Hepatocyte (in vitro differentiated cells): Measurements from ENCODE around the gene AQR. TPM values are rescaled to one million over a fixed set of nuclear protein-coding genes. Genes with fewer than 3 reads are reported as not detected.

Source experiments
- DNase-seq: peaks from one replicate; pipeline ENCODE4 v3.0.0-alpha.2; 2016; ENCODE audit warnings: low spot score
- H2AFZ ChIP-seq: fragments of 200-600 bp; sonication (generic); 2 replicates; pipeline ENCODE4 v1.6.0; 2016; ENCODE audit warnings: antibody characterized with exemption, mild to moderate bottlenecking
- H3K27ac ChIP-seq: fragments of 200-600 bp; sonication (generic); 2 replicates; pipeline ENCODE4 v1.5.1; 2016; ENCODE audit warnings: mild to moderate bottlenecking
- H3K27me3 ChIP-seq: fragments of 200-600 bp; sonication (generic); 2 replicates; pipeline ENCODE4 v1.6.1; 2016
- H3K36me3 ChIP-seq: fragments of 200-600 bp; sonication (generic); replicated peaks from 2 replicates; pipeline ENCODE4 v1.5.1; 2016; ENCODE audit warnings: low read depth; ENCODE audit not compliant: insufficient read depth
- H3K4me1 ChIP-seq: fragments of 200-600 bp; sonication (generic); 2 replicates; pipeline ENCODE4 v1.5.1; 2016; ENCODE audit warnings: mild to moderate bottlenecking, moderate library complexity; ENCODE audit not compliant: insufficient read depth
- H3K4me2 ChIP-seq: fragments of 200-600 bp; sonication (generic); 2 replicates; pipeline ENCODE4 v1.6.0; 2016
- H3K4me3 ChIP-seq: fragments of 200-600 bp; sonication (generic); 2 replicates; pipeline ENCODE4 v1.5.1; 2016; ENCODE audit warnings: mild to moderate bottlenecking
- H3K79me2 ChIP-seq: fragments of 200-600 bp; sonication (generic); 2 replicates; pipeline ENCODE4 v1.6.0; 2017; ENCODE audit warnings: mild to moderate bottlenecking
- H3K9me2 ChIP-seq: fragments of 200-600 bp; sonication (generic); replicated peaks from 2 replicates; pipeline ENCODE4 v1.6.0; 2017; ENCODE audit warnings: mild to moderate bottlenecking; ENCODE audit not compliant: insufficient read depth
- H3K9me3 ChIP-seq: fragments of 200-600 bp; sonication (generic); 2 replicates; pipeline ENCODE4 v1.5.1; 2016; ENCODE audit warnings: low read depth, mild to moderate bottlenecking
- H4K20me1 ChIP-seq: fragments of 200-600 bp; sonication (generic); 2 replicates; pipeline ENCODE4 v1.6.0; 2016; ENCODE audit warnings: mild to moderate bottlenecking; ENCODE audit not compliant: insufficient read depth, poor library complexity, severe bottlenecking
- CTCF ChIP-seq: fragments of 200-600 bp; sonication (generic); IDR thresholded peaks from 2 replicates; pipeline ENCODE4 v1.5.1; 2016; ENCODE audit warnings: antibody characterized with exemption, mild to moderate bottlenecking; ENCODE audit not compliant: poor library complexity
- EZH2 ChIP-seq: fragments of 200-600 bp; sonication (generic); IDR thresholded peaks from 2 replicates; pipeline ENCODE4 v1.6.1; 2016; ENCODE audit warnings: antibody characterized with exemption, mild to moderate bottlenecking, borderline replicate concordance
- EZH2phosphoT487 ChIP-seq: fragments of 200-600 bp; sonication (generic); IDR thresholded peaks from one replicate; pipeline ENCODE4 v1.6.1; 2018; ENCODE audit warnings: antibody characterized with exemption, mild to moderate bottlenecking, low read depth, moderate library complexity; ENCODE audit not compliant: unreplicated experiment, severe bottlenecking
- WGBS: methylation state at CpG from one replicate; pipeline ENCODE4 v1.1.6; 2016; ENCODE audit warnings: low lambda C conversion rate; ENCODE audit errors: missing lambda C conversion rate; 5-methylcytosine and 5-hydroxymethylcytosine counted together
- polyA plus RNA-seq: library from polyadenylated mRNA; unstranded; fragments of >200 nt; fragmentation: Nextera tagmentation; extraction: Ambion mirVana; gene quantifications from 2 replicates; pipeline ENCODE4 v1.2.1, GENCODE V29; 2016
- total RNA-seq: library from RNA; depleted of rRNA; stranded (reverse); fragments of >200 nt; gene quantifications from 2 replicates; pipeline ENCODE4 v1.2.3, GENCODE V29; 2014

Gene AQR
- total and polyA plus RNA-seq, 2 experiments from 2014 or later, result 15.3 to 39.8 TPM

DNA sequence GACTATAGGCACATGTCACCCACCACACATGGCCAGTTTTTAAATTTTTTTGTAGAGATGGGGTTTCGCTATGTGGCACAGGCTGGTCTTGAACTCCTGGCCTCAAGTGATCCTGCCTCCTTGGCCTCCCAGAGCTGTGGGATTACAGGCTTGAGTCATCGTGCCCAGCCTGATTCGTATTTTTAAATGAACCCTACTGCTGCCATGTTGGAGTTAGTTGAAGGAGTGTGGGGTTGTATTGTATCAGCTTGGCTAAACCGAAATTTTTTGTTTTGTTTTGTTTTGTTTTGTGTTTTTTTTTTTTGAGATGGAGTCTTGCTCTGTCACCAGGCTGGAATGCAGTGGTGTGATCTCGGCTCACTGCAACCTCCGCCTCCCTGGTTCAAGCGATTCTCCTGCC is 30.4 kb upstream of the AQR start:
- DNase-seq, result no peak
- WGBS, result 92% methylated on average over 7 of the region's 7 CpGs
- TF ChIP-seq EZH2phosphoT487, result no peak
- TF ChIP-seq CTCF, result no peak
- TF ChIP-seq EZH2, result no peak

GRCh38 chr15:34994925-34995324 is 25.4 kb upstream of the AQR start:
- Histone ChIP-seq H3K27ac (no peak overlapping the region), H3K79me2 (no peaks in the 10 kb centered on the region), H2AFZ (no peak overlapping the region), H3K4me3 (no peak overlapping the region), H3K36me3 (no peaks in the 10 kb centered on the region), H3K9me2 (no peaks in the 10 kb centered on the region), H3K4me1 (no peaks in the 10 kb centered on the region), H3K9me3 (no peaks in the 10 kb centered on the region), H4K20me1 (no peaks in the 10 kb centered on the region), H3K4me2 (no peak overlapping the region), H3K27me3 (no peaks in the 10 kb centered on the region)
- DNase-seq, result no peak
- WGBS, result 71% methylated on average over 1 of the region's 1 CpG
- TF ChIP-seq EZH2, result no peak
- no peak for TF ChIP-seq EZH2phosphoT487
- TF ChIP-seq CTCF, result no peak

More for the DNA sequence above, 30.4 kb upstream of the AQR start:
- Histone ChIP-seq H2AFZ (no peak overlapping the region), H3K79me2 (no peaks in the 10 kb centered on the region), H4K20me1 (no peaks in the 10 kb centered on the region), H3K9me2 (no peaks in the 10 kb centered on the region), H3K4me2 (no peak overlapping the region), H3K4me1 (no peaks in the 10 kb centered on the region), H3K27ac (no peak overlapping the region), H3K9me3 (no peaks in the 10 kb centered on the region), H3K36me3 (no peaks in the 10 kb centered on the region), H3K27me3 (no peaks in the 10 kb centered on the region), H3K4me3 (no peak overlapping the region)

DNA sequence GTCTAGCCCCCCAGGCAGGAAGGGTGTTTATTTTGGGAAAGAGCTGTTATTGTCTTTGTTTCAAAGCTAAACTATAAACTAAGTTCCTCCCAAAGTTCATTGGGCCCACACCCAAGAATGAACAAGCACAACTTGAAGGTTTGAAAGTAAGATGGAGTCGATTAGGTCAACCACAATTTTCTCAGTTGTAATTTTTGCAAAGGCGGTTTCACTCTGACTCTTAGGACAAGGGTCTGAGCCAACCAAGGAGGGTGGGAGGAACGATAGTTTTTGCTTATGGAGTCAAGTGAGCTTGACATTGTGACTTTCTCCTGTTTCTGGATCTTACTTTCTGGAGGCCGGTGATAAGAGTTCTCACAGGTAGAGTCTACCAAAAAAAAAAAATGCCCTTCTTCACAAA is 24.3 kb upstream of the AQR start:
- Histone ChIP-seq H3K36me3 (no peaks in the 10 kb centered on the region), H3K4me1 (peaks cover 2% of the 10 kb centered on the region), H3K9me3 (no peaks in the 10 kb centered on the region), H3K4me2 (no peak overlapping the region), H2AFZ (no peak overlapping the region), H3K4me3 (no peak overlapping the region), H4K20me1 (no peaks in the 10 kb centered on the region), H3K79me2 (no peaks in the 10 kb centered on the region), H3K27ac (no peak overlapping the region), H3K27me3 (no peaks in the 10 kb centered on the region), H3K9me2 (no peaks in the 10 kb centered on the region)
- 89% methylated on average over 4 of the region's 4 CpGs for WGBS
- no peak for TF ChIP-seq EZH2
- TF ChIP-seq CTCF, result no peak
- no peak for TF ChIP-seq EZH2phosphoT487
- DNase-seq, result no peak

DNA sequence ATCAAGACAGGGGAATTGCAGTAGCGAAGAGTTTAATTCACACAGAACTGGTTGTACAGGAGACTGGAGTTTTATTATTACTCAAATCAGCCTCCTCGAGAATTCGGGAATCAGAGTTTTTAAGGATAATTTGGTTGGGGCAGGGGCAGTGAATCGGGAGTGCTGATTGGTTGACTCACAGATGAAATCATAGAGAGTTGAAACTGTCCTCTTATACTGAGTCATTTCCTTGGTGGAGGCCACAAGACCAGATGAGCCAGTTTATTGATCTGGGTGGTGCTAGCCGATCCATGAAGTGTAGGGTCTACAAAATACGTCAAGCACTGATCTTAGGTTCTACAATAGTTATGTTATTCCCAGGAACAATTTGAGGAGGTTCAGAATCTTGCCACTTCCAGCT is 23.9 kb upstream of the AQR start:
- Histone ChIP-seq H3K4me3 (no peak overlapping the region), H4K20me1 (no peaks in the 10 kb centered on the region), H3K9me3 (no peaks in the 10 kb centered on the region), H3K4me1 (peaks cover 3% of the 10 kb centered on the region), H3K27ac (no peak overlapping the region), H3K4me2 (no peak overlapping the region), H3K36me3 (no peaks in the 10 kb centered on the region), H2AFZ (no peak overlapping the region), H3K79me2 (no peaks in the 10 kb centered on the region), H3K27me3 (no peaks in the 10 kb centered on the region), H3K9me2 (no peaks in the 10 kb centered on the region)
- TF ChIP-seq EZH2phosphoT487 (no peak), CTCF (no peak), EZH2 (no peak)
- no peak for DNase-seq
- WGBS, result 86% methylated on average over 6 of the region's 6 CpGs
